GM23248 (cell line): ENCODE results near the gene THAP9.

Source experiments
- EZH2 ChIP-seq: fragments of 200-600 bp; sonication (generic); IDR thresholded peaks from 2 replicates; pipeline ENCODE4 v1.6.1; 2018; ENCODE audit warnings: antibody characterized with exemption, mild to moderate bottlenecking; ENCODE audit not compliant: insufficient read depth, poor library complexity, severe bottlenecking
- EZH2phosphoT487 ChIP-seq: fragments of 200-600 bp; sonication (generic); IDR thresholded peaks from 2 replicates; pipeline ENCODE4 v1.6.1; 2018; ENCODE audit warnings: antibody characterized with exemption, moderate library complexity, mild to moderate bottlenecking, low read depth; ENCODE audit not compliant: insufficient read depth

- TF ChIP-seq EZH2, result no peak
- TF ChIP-seq EZH2phosphoT487, result no peak
Observed at GRCh38 chr4:82906469-82906868, 5.9 kb downstream of the THAP9 start.
